ENCODE measurements around the gene SACM1L.

Gene SACM1L, protein sequence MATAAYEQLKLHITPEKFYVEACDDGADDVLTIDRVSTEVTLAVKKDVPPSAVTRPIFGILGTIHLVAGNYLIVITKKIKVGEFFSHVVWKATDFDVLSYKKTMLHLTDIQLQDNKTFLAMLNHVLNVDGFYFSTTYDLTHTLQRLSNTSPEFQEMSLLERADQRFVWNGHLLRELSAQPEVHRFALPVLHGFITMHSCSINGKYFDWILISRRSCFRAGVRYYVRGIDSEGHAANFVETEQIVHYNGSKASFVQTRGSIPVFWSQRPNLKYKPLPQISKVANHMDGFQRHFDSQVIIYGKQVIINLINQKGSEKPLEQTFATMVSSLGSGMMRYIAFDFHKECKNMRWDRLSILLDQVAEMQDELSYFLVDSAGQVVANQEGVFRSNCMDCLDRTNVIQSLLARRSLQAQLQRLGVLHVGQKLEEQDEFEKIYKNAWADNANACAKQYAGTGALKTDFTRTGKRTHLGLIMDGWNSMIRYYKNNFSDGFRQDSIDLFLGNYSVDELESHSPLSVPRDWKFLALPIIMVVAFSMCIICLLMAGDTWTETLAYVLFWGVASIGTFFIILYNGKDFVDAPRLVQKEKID

DNA sequence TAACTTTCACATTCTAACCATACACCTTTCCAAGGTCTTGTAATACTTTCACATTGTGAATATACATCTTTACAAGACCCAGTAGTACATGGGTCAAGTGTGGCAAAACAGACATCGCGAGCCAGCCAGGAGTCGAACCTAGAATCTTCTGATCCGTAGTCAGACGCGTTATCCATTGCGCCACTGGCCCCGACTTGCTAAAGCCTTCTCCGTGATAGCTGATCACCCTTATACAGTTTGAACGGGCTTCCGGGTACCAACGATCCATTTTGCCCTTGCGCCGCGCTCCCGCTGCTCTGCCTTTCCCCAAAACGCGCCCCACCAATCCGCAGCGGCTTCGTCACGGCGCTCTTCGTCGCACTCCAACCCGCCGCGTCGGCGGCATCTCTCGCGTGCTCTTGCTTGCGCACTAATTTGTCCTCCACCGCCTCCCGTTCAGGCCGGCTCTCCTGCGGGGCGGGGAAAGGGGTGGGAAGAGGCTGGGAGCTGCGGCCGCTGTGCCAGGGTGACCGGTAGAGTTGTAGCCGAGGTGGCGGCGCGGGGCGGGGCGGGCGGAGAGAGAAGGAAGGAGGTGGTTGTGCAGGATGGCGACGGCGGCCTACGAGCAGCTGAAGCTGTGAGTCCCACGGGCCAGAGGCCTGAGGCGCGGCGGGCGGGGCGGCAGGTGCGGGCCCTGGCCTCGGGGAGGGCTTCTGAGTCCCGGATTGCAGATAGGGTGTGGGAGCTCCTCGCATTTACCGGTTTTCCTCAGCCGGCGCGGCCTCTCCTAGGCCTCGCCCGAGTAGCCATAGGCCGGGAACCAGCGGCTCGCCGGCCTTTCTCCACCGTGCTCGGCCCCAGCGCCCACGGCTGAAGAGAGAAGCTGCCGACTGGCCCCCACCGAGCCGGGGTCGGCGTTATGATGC is at the start of gene SACM1L:
Gene SACM1L, plus strand, starts transcription at position 515 of the 905 bp plus-strand sequence. Its CDS starts 70 bp downstream, at position 585.
- Mint-ChIP-seq H3K9me3 (no peaks in the 10 kb centered on the region), H3K4me1 (peaks cover 65% of the 10 kb centered on the region), H3K36me3 (peaks cover 12% of the 10 kb centered on the region), H3K27ac (peak within 1 kb of the TSS; percentile 100), H3K4me3 (peak within 1 kb of the TSS; percentile 91), H3K27me3 (peaks cover 3% of the 10 kb centered on the region)

DNA sequence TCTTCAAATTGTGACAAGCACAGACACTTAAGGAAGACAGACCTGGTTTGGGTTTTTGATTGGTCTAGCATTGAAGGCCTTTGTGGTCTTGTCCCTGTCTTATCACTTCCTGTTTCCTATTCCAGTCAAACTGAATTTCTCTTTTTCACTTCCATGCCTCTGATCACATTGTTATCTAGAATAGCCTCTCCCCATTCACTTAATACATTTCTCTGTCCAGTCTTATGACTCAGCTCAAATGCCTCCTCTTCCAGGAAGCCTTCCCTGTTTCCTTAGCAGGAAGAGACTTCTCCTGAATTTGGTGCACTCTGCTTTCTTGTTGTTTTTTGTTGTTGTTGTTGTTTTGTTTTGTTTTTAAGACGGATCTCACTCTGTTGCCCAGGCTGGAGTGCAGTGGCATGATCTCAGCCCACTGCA is 49.1 kb upstream of the SACM1L start:
- peaks cover 3% of the 10 kb centered on the region for H3K36me3 Mint-ChIP-seq
- peaks cover 7% of the 10 kb centered on the region for H3K4me1 Mint-ChIP-seq
- no peak overlapping the region for H3K27ac Mint-ChIP-seq
- no peak overlapping the region for H3K4me3 Mint-ChIP-seq
- H3K9me3 Mint-ChIP-seq, result no peaks in the 10 kb centered on the region
- no peaks in the 10 kb centered on the region for H3K27me3 Mint-ChIP-seq

- Mint-ChIP-seq H3K4me3 (no peak overlapping the region), H3K27ac (no peak overlapping the region), H3K36me3 (peaks cover 3% of the 10 kb centered on the region), H3K27me3 (no peaks in the 10 kb centered on the region), H3K4me1 (peaks cover 7% of the 10 kb centered on the region), H3K9me3 (no peaks in the 10 kb centered on the region)
Observed at GRCh38 chr3:45640724-45641361, 48.4 kb upstream of the SACM1L start.

DNA sequence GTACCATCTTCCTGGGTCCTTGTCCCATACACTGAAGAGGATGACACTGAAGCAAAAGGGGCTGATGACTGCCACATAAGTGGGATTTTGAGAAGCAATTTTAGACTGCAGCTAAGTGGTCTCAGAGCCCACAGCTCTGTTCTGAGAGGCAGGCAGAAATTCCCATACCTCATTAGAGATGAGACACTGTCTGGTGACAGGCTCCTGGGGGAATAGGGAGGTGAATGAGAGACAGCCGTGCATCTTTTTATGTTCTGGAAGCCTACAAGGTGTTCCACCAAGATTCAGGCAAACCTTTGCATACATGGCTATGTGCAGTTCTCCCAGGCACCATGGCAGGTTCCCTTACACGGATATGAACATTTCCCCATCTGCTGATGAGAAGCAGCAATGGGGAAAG is 47.4 kb upstream of the SACM1L start:
- Mint-ChIP-seq H3K9me3 (no peaks in the 10 kb centered on the region), H3K4me3 (no peak overlapping the region), H3K36me3 (peaks cover 3% of the 10 kb centered on the region), H3K4me1 (peaks cover 7% of the 10 kb centered on the region), H3K27me3 (no peaks in the 10 kb centered on the region), H3K27ac (no peak overlapping the region)

DNA sequence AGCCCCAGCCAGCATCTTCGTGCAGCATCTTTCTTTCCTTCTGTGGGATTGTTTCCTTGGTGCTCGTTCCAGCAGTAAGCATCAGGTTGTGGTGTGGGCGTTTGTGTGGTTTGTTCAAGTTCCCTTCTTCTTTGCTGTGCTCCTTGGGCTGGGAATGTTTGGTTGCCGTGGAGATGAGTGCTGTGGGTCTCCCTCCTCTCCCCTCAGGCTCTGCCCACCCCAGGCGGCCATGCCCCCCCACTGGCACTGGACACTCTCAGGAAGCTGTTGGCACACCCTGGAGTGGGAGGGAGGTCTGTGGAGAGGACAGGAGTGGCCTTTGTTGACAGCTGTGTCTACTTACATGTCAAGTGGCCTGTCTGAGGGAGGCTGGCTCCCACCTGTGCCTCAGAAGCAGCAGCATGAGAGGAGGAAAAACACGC is 46.5 kb upstream of the SACM1L start:
- Mint-ChIP-seq H3K36me3 (peaks cover 7% of the 10 kb centered on the region), H3K9me3 (peaks cover 2% of the 10 kb centered on the region), H3K27ac (no peak overlapping the region), H3K4me1 (peaks cover 8% of the 10 kb centered on the region), H3K4me3 (no peak overlapping the region), H3K27me3 (no peaks in the 10 kb centered on the region)

GRCh38 chr3:45644063-45644790 is 45.0 kb upstream of the SACM1L start:
- Mint-ChIP-seq H3K36me3 (peaks cover 21% of the 10 kb centered on the region), H3K9me3 (peaks cover 8% of the 10 kb centered on the region), H3K4me3 (no peak overlapping the region), H3K4me1 (peaks cover 10% of the 10 kb centered on the region), H3K27ac (no peak overlapping the region), H3K27me3 (no peaks in the 10 kb centered on the region)

- no peak overlapping the region for H3K4me3 Mint-ChIP-seq
- H3K36me3 Mint-ChIP-seq, result peaks cover 22% of the 10 kb centered on the region
- no peak overlapping the region for H3K27ac Mint-ChIP-seq
- peaks cover 8% of the 10 kb centered on the region for H3K9me3 Mint-ChIP-seq
- peaks cover 10% of the 10 kb centered on the region for H3K4me1 Mint-ChIP-seq
- no peaks in the 10 kb centered on the region for H3K27me3 Mint-ChIP-seq
Observed at GRCh38 chr3:45644791-45645201, 44.4 kb upstream of the SACM1L start.

GRCh38 chr3:45646051-45646585 is 43.1 kb upstream of the SACM1L start:
- Mint-ChIP-seq H3K4me3 (no peak overlapping the region), H3K27me3 (no peaks in the 10 kb centered on the region), H3K36me3 (peaks cover 26% of the 10 kb centered on the region), H3K4me1 (peaks cover 9% of the 10 kb centered on the region), H3K27ac (no peak overlapping the region), H3K9me3 (peaks cover 8% of the 10 kb centered on the region)

GRCh38 chr3:45647148-45647619 is 42.0 kb upstream of the SACM1L start:
- H3K27ac Mint-ChIP-seq, result no peak overlapping the region
- peaks cover 10% of the 10 kb centered on the region for H3K4me1 Mint-ChIP-seq
- no peaks in the 10 kb centered on the region for H3K27me3 Mint-ChIP-seq
- H3K4me3 Mint-ChIP-seq, result no peak overlapping the region
- H3K36me3 Mint-ChIP-seq, result peaks cover 26% of the 10 kb centered on the region
- peaks cover 8% of the 10 kb centered on the region for H3K9me3 Mint-ChIP-seq

GRCh38 chr3:45653205-45653604 is 36.0 kb upstream of the SACM1L start:
- peaks cover 13% of the 10 kb centered on the region for H3K4me1 Mint-ChIP-seq
- H3K36me3 Mint-ChIP-seq, result peaks cover 17% of the 10 kb centered on the region
- H3K4me3 Mint-ChIP-seq, result no peak overlapping the region
- H3K27ac Mint-ChIP-seq, result no peak overlapping the region
- H3K9me3 Mint-ChIP-seq, result peaks cover 2% of the 10 kb centered on the region
- no peaks in the 10 kb centered on the region for H3K27me3 Mint-ChIP-seq

- Mint-ChIP-seq H3K4me3 (no peak overlapping the region), H3K4me1 (peaks cover 13% of the 10 kb centered on the region), H3K27ac (no peak overlapping the region), H3K36me3 (peaks cover 8% of the 10 kb centered on the region), H3K27me3 (no peaks in the 10 kb centered on the region), H3K9me3 (no peaks in the 10 kb centered on the region)
Observed at GRCh38 chr3:45654397-45654944, 34.7 kb upstream of the SACM1L start.

GRCh38 chr3:45655906-45656305 is 33.3 kb upstream of the SACM1L start:
- H3K4me1 Mint-ChIP-seq, result peaks cover 17% of the 10 kb centered on the region
- H3K36me3 Mint-ChIP-seq, result no peaks in the 10 kb centered on the region
- H3K27me3 Mint-ChIP-seq, result no peaks in the 10 kb centered on the region
- peak overlapping the region; percentile 4 for H3K27ac Mint-ChIP-seq
- no peaks in the 10 kb centered on the region for H3K9me3 Mint-ChIP-seq
- no peak overlapping the region for H3K4me3 Mint-ChIP-seq

DNA sequence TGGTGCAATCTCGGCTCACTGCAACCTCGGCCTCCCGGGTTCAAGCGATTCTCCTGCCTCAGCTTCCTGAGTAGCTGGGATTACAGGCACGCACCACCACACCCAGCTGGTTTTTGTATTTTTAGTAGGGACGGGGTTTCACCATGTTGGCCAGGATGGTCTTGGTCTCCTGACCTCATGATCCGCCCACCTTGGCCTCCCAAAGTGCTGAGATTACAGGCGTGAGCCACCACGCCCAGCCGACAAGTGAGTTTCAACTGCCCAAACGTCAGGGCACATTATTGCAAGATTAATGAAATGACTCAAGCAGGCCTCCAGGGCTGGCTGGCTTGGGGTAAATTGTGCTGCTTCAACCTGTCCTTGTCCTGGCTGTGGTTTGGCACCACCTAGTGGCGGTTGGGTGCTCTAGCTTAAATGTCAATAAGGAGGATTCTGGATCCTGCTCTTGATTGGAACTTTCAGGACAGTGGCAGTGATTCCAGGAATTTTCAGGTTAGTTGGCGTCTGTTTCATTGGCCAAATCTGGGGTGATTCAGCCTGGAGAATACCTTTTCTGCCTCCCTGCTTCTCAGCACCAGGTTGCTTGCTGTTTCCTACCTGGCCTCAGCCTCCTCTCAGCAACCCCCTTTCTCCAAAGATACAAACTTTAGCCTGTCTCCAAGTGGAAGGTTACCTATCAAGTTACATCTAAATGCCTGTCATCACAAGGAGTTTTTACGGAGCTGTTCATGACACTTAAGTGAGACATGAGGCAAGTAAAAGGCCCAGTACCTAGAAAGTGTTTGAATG is 32.4 kb upstream of the SACM1L start:
- no peaks in the 10 kb centered on the region for H3K9me3 Mint-ChIP-seq
- no peaks in the 10 kb centered on the region for H3K36me3 Mint-ChIP-seq
- H3K4me1 Mint-ChIP-seq, result peaks cover 14% of the 10 kb centered on the region
- H3K4me3 Mint-ChIP-seq, result no peak overlapping the region
- no peak overlapping the region for H3K27ac Mint-ChIP-seq
- H3K27me3 Mint-ChIP-seq, result no peaks in the 10 kb centered on the region
